Gastroesophageal sphincter (tissue), 3 donors: ENCODE measurements around the gene P2RY4.

ENCODE experiments used
- CTCF ChIP-seq, 4 experiments: fragments of 200-600 bp in 2 of 4; fragments of 450-650 bp in 2 of 4; sonication (generic) in 1 of 4; IDR thresholded peaks; one replicate each; pipeline ENCODE4 v1.5.1; 2017 to 2019; ENCODE audit warnings: antibody characterized with exemption in 4 of 4, mild to moderate bottlenecking in 2 of 4, moderate library complexity in 2 of 4
- EP300 ChIP-seq: sonication (generic); formaldehyde crosslinking; IDR thresholded peaks from one replicate; pipeline ENCODE4 v1.6.1; 2017; ENCODE audit warnings: antibody characterized with exemption, mild to moderate bottlenecking
- POLR2A ChIP-seq, 2 donors: fragments of 450-650 bp; IDR thresholded peaks; one replicate each; pipeline ENCODE4 v1.6.1; 2017; ENCODE audit warnings: antibody characterized with exemption in 2 of 2, mild to moderate bottlenecking in 2 of 2, moderate library complexity in 1 of 2
- POLR2AphosphoS5 ChIP-seq: sonication (generic); formaldehyde crosslinking; IDR thresholded peaks from one replicate; pipeline ENCODE4 v1.6.1; 2017; ENCODE audit warnings: antibody characterized with exemption

- no peak for TF ChIP-seq CTCF (IDR thresholded peaks at IDR 0.05)
- no peak for TF ChIP-seq POLR2AphosphoS5
- TF ChIP-seq POLR2A (IDR thresholded peaks at IDR 0.05) = no peak
- TF ChIP-seq EP300 = no peak
Observed at GRCh38 chrX:70208479-70208878, 51.5 kb downstream of the P2RY4 start.
